ENCODE data around the gene TANC1.
A peak's percentile ranks its signal among the peaks of the same experiment; 100 is the strongest.

Gene TANC1

DNA sequence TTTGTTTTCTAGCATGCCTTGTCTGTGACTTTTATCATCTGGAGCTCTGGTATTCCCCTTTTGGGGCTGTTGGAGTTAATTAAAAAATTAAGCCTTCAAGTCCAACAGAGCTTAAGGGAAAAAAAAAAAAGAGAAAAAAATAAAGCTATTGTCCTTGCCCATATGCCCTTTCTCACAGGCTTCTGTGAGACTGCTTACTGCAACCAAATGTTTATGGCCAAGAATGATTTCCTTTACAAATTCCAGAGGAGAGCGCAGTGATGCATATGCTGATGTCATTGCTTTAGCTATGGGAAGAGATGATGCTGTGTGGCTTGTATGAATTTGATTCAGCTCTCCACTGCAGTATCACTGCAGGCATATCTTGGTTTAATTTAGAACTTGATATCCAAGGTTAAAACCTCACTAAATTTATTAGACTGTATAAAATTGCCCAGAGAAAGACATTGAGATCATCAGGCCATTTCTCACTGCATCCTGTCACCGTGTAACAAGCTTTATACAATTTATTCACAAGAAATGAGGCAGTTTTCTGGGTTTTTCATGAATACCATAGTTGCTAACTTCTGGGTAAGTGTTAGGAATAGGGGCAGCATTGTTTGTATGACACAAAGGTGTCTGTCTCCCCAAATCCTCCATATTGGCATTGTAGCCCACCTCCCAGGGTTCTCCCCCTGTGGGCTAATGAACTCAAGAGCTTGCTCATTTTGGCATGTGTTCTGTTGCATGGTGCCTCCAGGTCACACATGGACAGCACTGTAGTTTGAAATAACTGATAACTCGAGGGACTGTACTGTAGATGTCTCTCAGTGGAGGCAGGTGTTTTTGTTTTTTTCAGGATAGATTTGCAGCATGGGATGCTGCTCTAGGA, 85.0 kb downstream of the TANC1 start:
- DNase-seq (ENCODE audit: low read depth) = peak; percentile 84
- H3K4me3 ChIP-seq (ENCODE audit: low read length) = no peak overlapping the region
- TF ChIP-seq, protein P1, sequence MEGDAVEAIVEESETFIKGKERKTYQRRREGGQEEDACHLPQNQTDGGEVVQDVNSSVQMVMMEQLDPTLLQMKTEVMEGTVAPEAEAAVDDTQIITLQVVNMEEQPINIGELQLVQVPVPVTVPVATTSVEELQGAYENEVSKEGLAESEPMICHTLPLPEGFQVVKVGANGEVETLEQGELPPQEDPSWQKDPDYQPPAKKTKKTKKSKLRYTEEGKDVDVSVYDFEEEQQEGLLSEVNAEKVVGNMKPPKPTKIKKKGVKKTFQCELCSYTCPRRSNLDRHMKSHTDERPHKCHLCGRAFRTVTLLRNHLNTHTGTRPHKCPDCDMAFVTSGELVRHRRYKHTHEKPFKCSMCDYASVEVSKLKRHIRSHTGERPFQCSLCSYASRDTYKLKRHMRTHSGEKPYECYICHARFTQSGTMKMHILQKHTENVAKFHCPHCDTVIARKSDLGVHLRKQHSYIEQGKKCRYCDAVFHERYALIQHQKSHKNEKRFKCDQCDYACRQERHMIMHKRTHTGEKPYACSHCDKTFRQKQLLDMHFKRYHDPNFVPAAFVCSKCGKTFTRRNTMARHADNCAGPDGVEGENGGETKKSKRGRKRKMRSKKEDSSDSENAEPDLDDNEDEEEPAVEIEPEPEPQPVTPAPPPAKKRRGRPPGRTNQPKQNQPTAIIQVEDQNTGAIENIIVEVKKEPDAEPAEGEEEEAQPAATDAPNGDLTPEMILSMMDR (conservative IDR thresholded peaks at IDR 0.05; ENCODE audit: low read depth, low read length) = no peak

DNA sequence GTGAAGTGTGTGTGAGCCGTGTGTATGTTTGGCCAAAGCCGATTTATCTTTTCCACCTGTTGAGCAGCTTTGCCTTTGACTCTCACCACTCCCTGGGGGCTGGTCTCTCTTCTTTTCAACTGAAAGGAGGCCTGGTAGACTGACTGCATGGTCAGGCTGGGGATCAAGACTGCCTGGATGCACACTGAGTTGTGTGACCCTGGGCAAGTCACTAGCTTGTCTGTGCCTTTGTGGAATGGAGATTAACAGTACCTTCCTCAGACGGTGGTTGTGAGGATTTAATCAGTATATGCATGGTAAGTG, 85.5 kb downstream of the TANC1 start:
- no peak overlapping the region for H3K4me3 ChIP-seq (ENCODE audit: low read length)
- TF ChIP-seq, protein P1 (conservative IDR thresholded peaks at IDR 0.05; ENCODE audit: low read depth, low read length) = no peak
- no peak for DNase-seq (ENCODE audit: low read depth)

DNA sequence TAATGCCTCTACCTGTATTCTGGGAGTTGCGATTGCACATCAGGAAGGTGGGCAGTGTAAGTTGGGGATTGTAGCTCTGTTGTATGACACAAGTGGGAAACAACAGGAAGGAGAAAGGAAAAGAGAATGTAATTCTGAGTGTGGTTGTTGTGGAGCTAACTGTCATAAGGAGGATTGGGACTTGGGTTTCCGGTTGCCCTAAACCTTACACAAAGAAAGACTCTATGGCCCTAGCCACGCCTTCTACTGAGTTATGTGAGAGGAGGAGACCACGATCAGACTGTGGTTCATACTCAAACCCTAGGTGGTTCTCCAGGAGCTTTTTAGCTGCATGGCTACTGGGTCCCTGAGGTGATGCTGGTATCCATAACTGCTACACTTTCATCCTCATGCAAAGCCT, 86.5 kb downstream of the TANC1 start:
- TF ChIP-seq, protein P1 (conservative IDR thresholded peaks at IDR 0.05; ENCODE audit: low read depth, low read length) = no peak
- DNase-seq (ENCODE audit: low read depth) = no peak
- no peak overlapping the region for H3K4me3 ChIP-seq (ENCODE audit: low read length)

DNA sequence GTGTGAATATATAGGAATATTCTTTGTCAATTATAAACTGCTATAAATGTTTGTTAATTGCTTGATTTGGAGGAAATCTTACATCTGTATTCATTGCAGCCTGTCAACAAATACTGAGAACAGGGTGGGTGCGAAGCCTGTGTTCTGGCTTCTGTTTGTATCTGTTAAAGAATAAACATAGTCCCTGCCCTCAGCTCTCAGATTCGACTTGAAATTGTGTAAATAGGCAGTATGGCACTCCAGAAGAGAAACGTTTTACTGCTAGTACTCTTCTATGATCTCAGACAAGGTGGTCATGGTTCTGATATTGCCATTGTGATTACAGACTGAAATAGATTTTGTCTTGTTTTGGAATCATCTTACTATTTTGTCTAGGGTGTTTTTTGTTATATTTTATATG, 92.1 kb downstream of the TANC1 start:
- TF ChIP-seq, protein P1 (conservative IDR thresholded peaks at IDR 0.05; ENCODE audit: low read depth, low read length) = no peak
- H3K4me3 ChIP-seq (ENCODE audit: low read length) = no peak overlapping the region
- DNase-seq (ENCODE audit: low read depth) = no peak

DNA sequence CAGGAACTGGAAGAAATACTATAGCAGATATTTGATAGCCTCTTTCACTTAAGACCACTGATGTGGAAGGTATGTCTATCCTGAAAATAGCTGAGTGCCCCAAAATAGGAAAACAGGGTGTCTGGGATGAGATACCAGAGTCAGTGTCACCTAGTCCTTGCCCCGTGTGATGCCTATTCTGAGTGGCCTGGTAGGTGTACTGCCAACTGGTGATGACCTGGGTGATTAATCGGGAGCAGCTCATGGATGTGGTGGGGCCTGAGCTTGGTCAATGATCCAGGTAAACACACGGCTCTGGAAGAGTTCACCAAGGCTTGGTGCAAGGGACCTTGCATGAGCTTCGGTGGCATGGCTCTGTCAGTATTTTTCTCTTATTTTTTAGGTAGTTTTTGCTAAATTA, 95.2 kb downstream of the TANC1 start:
- TF ChIP-seq, protein P1 (conservative IDR thresholded peaks at IDR 0.05; ENCODE audit: low read depth, low read length) = no peak
- no peak overlapping the region for H3K4me3 ChIP-seq (ENCODE audit: low read length)
- DNase-seq (ENCODE audit: low read depth) = no peak

DNA sequence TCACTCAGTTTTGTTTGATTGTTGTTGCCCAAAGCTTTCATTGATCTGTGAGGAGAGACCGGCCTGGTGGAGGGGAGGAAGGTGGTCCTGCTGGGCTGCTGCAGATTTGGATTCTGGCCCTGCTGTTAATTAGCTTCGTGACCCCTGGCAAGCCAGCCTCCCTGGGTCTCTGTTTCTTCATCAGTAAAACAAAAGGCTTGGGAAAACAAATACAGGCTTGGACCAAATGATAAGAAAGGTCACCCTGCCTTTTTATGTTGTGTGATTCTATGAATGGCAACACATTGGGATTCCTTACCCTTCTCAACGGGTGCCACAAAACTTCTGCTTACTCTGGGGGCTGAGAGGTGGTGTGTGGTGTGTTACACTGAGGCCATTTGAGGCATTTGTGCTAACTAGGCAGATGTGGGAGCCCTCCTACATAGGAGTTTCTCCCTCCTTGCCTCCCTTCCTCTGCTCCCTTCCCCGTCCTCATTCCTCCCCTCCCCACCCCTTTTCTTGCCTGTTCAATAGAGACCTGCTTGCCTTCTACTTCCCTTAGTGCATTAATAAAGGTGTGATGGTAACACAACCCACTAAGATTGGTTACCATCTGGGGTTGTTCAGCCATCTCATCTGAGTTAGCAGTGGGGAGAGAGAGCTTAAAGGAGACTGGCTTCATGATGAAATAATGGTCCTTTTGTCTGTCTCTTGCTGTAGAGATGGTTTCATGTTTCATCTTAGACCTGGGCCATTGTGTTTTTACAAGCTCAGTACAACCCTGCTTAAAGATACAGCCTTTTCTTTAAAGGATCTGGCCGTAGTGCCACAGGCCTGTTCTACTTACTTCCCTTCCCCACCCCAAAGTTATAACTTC, 96.2 kb downstream of the TANC1 start:
- TF ChIP-seq, protein P1 (conservative IDR thresholded peaks at IDR 0.05; ENCODE audit: low read depth, low read length) = no peak
- no peak for DNase-seq (ENCODE audit: low read depth)
- no peak overlapping the region for H3K4me3 ChIP-seq (ENCODE audit: low read length)

Measured in retinal pigment epithelial cell (primary cell).